ENCODE data around the gene ACIN1.

DNA sequence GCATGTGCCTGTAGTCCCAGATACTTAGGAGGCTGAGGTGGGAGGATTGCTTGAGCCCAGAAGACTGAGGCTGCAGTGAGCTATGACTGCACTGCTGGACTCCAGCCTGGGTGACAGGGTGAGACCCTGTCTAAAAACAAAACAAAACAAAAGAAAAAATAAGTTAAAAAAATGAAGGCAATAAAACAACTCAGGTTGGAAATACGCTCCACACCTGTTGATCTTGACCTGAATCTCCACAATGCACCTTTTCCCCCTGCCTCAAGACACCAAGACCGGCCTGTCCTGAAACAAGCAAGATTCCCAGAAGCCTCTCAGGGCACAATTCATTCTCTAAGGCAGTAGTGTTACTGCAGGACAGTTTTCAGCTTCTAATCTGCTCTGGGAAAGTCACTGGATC lies 44.9 kb upstream of the ACIN1 start:
- TF ChIP-seq POLR2AphosphoS5 (IDR thresholded peaks at IDR 0.05; ENCODE audit: borderline replicate concordance, low read depth, low read length) (no peak), EZH2 (IDR thresholded peaks at IDR 0.05) (no peak), FOXP2 (optimal IDR thresholded peaks at IDR 0.05; ENCODE audit: control extremely low read depth, extremely low read length, insufficient read depth) (no peak)
